ENCODE measurements around the gene LGR5.

Gene LGR5

GRCh38 chr12:71438670-71439361, 782 bp upstream of the LGR5 start:
- DNase-seq (ENCODE audit: low spot score), result peak; percentile 74

- DNase-seq (ENCODE audit: low spot score), result no peak
These were observed 311 bp upstream of the LGR5 start for GRCh38 chr12:71439362-71439612.

GRCh38 chr12:71440345-71440762, 756 bp downstream of the LGR5 start:
- DNase-seq (ENCODE audit: low spot score), result peak; percentile 33

GRCh38 chr12:71440763-71441748, 1.5 kb downstream of the LGR5 start:
- DNase-seq (ENCODE audit: low spot score), result peak; percentile 41

GRCh38 chr12:71441836-71442566, 2.4 kb downstream of the LGR5 start:
- no peak for DNase-seq (ENCODE audit: low spot score)

- DNase-seq (ENCODE audit: low spot score), result no peak
These were observed 3.0 kb downstream of the LGR5 start for GRCh38 chr12:71442567-71442931.

- no peak for DNase-seq (ENCODE audit: low spot score)
These were observed 5.5 kb downstream of the LGR5 start for GRCh38 chr12:71445071-71445470.

- DNase-seq (ENCODE audit: low spot score), result no peak
These were observed 8.1 kb downstream of the LGR5 start for GRCh38 chr12:71447691-71448132.

GRCh38 chr12:71448150-71448581, 8.6 kb downstream of the LGR5 start:
- DNase-seq (ENCODE audit: low spot score), result no peak

- DNase-seq (ENCODE audit: low spot score), result no peak
These were observed 9.9 kb downstream of the LGR5 start for GRCh38 chr12:71449373-71450070.

- DNase-seq (ENCODE audit: low spot score), result no peak
These were observed 12.4 kb downstream of the LGR5 start for GRCh38 chr12:71452006-71452405.

- no peak for DNase-seq (ENCODE audit: low spot score)
These were observed 15.6 kb downstream of the LGR5 start for GRCh38 chr12:71455028-71455737.

GRCh38 chr12:71456316-71456715, 16.7 kb downstream of the LGR5 start:
- no peak for DNase-seq (ENCODE audit: low spot score)

GRCh38 chr12:71456990-71457389, 17.4 kb downstream of the LGR5 start:
- no peak for DNase-seq (ENCODE audit: low spot score)

GRCh38 chr12:71460318-71460717, 20.7 kb downstream of the LGR5 start:
- no peak for DNase-seq (ENCODE audit: low spot score)

GRCh38 chr12:71460850-71461609, 21.4 kb downstream of the LGR5 start:
- DNase-seq (ENCODE audit: low spot score), result no peak

- DNase-seq (ENCODE audit: low spot score), result no peak
These were observed 22.3 kb downstream of the LGR5 start for GRCh38 chr12:71461787-71462328.

- no peak for DNase-seq (ENCODE audit: low spot score)
These were observed 26.2 kb downstream of the LGR5 start for GRCh38 chr12:71465796-71466195.

- DNase-seq (ENCODE audit: low spot score), result no peak
These were observed 29.7 kb downstream of the LGR5 start for GRCh38 chr12:71469258-71469750.

GRCh38 chr12:71472441-71472911, 32.9 kb downstream of the LGR5 start:
- no peak for DNase-seq (ENCODE audit: low spot score)

All from HuH-7.5 (cell line).